Measurements from ENCODE around the gene DAGLB. TPM values are rescaled to one million over a fixed set of nuclear protein-coding genes. Genes with fewer than 3 reads are reported as not detected.

DAGLB gene
- total and polyA plus RNA-seq, 7 experiments from 2014 or later = 10.5 to 44.3 (median 37.7) TPM

DNA sequence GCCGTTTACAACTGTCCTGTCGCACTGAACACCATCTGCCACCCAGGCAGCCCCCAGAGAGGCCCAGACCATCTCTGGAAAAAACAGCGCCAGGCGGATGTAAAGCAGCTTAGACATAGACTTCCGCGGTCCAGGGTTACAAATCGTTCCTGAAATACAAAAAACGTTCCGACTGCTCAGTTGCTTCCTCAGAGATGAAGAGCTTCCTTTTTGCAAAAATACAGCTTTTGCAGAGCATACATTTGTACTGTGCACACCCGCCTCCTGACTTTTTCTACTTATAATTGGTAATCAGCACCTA is 11.4 kb downstream of the DAGLB start:
- H3K27me3 Mint-ChIP-seq = no peaks in the 10 kb centered on the region
- peak overlapping the region; percentile 34 for H3K4me3 ChIP-seq (ENCODE audit: low read length)
- H3K4me1 Mint-ChIP-seq = peaks cover 30 to 58% (median 56%) of the 10 kb centered on the region in 7 donors
- H3K9me3 Mint-ChIP-seq = no peaks in the 10 kb centered on the region
- H3K27ac ChIP-seq (ENCODE audit: low read depth, low read length) = peak overlapping the region; percentile 70
- CTCF ChIA-PET = interaction anchor here (0.6 to 2.6 kb wide), 2 partner anchors 11 to 941 kb away, joined by 3 to 12 read pairs; partner anchors contain the start of gene DAGLB
- DNase-seq = peak in 8 of 9 donors; percentile 21 to 63 (median 35)
- no peaks in the 10 kb centered on the region for H3K27me3 ChIP-seq (ENCODE audit: control insufficient read depth in 2 of 2, insufficient read depth in 2 of 2, low read length in 2 of 2)
- POLR2A ChIA-PET = interaction anchor here (0.6 to 4.1 kb wide), 4 partner anchors 8 to 43 kb away, joined by 3 to 46 read pairs (median 4); partner anchors contain the start of gene DAGLB
- peak overlapping the region; percentile 75 to 90 (median 84) for H3K4me3 Mint-ChIP-seq
- peak; percentile 34 for ATAC-seq
- peaks cover 6 to 27% of the 10 kb centered on the region in 2 donors for H3K4me1 ChIP-seq (ENCODE audit: control insufficient read depth in 2 of 2, insufficient read depth in 2 of 2, low read length in 2 of 2)
- H3K27ac Mint-ChIP-seq = peak overlapping the region; percentile 81 to 97 (median 91)
- peaks cover 0 to 25% (median 3%) of the 10 kb centered on the region in 3 experiments for H3K36me3 ChIP-seq (ENCODE audit: control insufficient read depth in 2 of 3, insufficient read depth in 3 of 3, low read length in 3 of 3)
- intact Hi-C loops (cut with micrococcal nuclease) = loop anchor here (5.0 to 10.0 kb wide), 2 partner anchors 164 to 582 kb away; partner anchors contain the start of gene CYTH3 (in 1 of the 2)
- H3K9me3 ChIP-seq (ENCODE audit: control insufficient read depth in 2 of 3, low read length in 3 of 3) = no peaks in the 10 kb centered on the region
- peaks cover 0 to 18% (median 12%) of the 10 kb centered on the region in 5 donors for H3K36me3 Mint-ChIP-seq

DNA sequence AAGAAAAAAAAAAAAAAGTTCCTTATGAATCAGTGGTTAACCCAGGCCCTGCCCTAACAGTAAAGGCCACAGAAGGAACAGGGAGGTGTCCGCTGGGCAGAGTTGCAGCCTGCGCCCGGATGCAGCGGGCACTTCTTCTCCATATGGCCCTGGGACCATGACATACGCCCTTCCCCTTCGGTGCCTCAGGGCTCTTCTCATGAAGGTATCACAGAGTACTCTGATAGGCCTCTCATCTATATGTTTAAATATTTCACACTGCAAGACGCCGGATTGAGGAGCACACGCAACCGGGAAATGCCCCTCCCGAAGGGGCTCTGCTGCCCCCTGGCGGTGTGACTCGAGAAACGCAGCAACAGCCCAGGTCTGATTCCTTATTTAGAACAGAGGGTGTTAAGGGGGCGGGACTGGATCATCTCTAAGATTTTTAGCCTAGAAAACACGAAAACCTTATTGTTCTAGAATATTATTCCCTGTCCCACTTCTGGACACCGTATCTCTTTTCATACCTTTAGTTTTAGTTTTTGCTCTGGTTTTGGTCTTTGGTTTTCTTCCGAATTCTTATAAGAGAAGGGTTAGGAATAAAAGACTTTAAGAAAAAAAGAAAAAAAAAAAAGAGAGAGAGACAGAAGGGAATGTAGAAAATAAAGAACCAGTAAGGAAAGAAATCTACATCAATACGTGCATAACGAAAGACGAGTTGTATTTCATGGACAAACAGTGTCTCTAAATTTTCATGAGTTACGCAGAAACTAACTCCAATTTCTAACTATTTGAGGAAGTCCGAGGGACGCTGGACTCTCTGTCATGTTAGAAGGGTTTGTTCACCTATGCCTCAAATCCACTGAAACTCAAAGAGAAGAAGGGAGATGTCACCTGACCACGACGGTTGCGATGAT is 12.0 kb downstream of the DAGLB start:
- Histone ChIP-seq H3K9me3 (ENCODE audit: control insufficient read depth in 2 of 3, low read length in 3 of 3) (no peaks in the 10 kb centered on the region), H3K27me3 (ENCODE audit: control insufficient read depth in 2 of 2, insufficient read depth in 2 of 2, low read length in 2 of 2) (no peaks in the 10 kb centered on the region), H3K4me3 (ENCODE audit: low read length) (peak overlapping the region; percentile 34), H3K36me3 (ENCODE audit: control insufficient read depth in 2 of 3, insufficient read depth in 3 of 3, low read length in 3 of 3) (peaks cover 0 to 27% (median 3%) of the 10 kb centered on the region in 3 experiments), H3K4me1 (ENCODE audit: control insufficient read depth in 2 of 2, insufficient read depth in 2 of 2, low read length in 2 of 2) (peaks cover 6 to 27% of the 10 kb centered on the region in 2 donors), H3K27ac (ENCODE audit: low read depth, low read length) (peak overlapping the region; percentile 70)
- Mint-ChIP-seq H3K9me3 (no peaks in the 10 kb centered on the region), H3K36me3 (peaks cover 0 to 18% (median 13%) of the 10 kb centered on the region in 5 donors), H3K27ac (peak overlapping the region; percentile 81 to 97 (median 91)), H3K27me3 (no peaks in the 10 kb centered on the region), H3K4me1 (peaks cover 29 to 59% (median 53%) of the 10 kb centered on the region in 7 donors), H3K4me3 (peak overlapping the region; percentile 75 to 90 (median 84))
- intact Hi-C loops (cut with micrococcal nuclease) = loop anchor here (1.0 to 10.0 kb wide), 5 partner anchors 12 to 581 kb away; partner anchors contain the start of genes DAGLB (in 2 of the 2) and CYTH3 (in 1 of the 2)
- POLR2A ChIA-PET = interaction anchor here (0.6 to 4.1 kb wide), 6 partner anchors 9 to 297 kb away, joined by 3 to 46 read pairs (median 4); partner anchors contain the start of gene DAGLB
- DNase-seq (peak; percentile 80 to 95 (median 89)), ATAC-seq (peak; percentile 96)
- CTCF ChIA-PET = interaction anchor here (1.2 to 2.6 kb wide), 2 partner anchors 12 kb away, joined by 3 to 12 read pairs; partner anchors contain the start of gene DAGLB

DNA sequence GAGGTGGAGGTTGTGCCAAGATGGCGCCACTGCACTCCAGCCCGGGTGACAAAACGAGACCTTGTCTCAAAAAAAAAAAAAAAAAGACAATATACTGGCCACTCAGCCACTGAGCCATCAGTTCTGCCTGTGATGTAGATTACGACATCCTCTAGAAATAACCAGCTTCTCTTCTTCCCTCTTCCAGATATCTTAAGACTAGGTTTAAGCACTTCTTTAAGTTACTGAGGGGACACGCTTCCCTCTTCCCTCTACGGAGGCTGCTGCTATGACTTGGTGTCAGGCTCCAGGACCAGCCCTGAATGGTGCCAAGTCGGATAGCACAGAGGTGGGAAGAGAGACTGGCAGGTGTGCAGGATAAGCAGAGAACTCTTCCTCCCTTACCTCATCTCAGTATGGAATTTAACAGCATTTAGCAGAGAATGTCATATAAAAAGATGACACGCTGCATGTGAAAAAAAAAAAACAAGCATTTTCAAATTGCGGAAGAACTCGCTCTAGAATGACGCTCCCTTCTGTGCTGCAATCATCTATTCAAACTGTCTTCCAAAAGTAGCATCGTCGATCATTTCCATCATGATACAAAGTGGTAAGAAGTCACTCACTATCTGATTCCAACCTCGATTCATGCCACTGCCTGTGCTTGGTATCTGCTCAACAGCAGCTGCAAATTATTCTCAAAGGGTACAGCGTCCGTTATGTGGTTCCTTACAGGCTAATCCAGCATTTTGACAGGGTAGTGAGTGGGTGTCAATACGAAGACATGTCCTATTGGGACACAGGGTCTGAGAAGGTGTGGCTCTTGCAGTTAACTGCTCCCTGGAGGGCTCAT is 13.8 kb downstream of the DAGLB start:
- Histone ChIP-seq H3K27ac (ENCODE audit: low read depth, low read length) (no peak overlapping the region), H3K27me3 (ENCODE audit: control insufficient read depth in 2 of 2, insufficient read depth in 2 of 2, low read length in 2 of 2) (no peaks in the 10 kb centered on the region), H3K36me3 (ENCODE audit: control insufficient read depth in 2 of 3, insufficient read depth in 3 of 3, low read length in 3 of 3) (peaks cover 0 to 32% (median 3%) of the 10 kb centered on the region in 3 experiments), H3K4me3 (ENCODE audit: low read length) (no peak overlapping the region), H3K9me3 (ENCODE audit: control insufficient read depth in 2 of 3, low read length in 3 of 3) (no peaks in the 10 kb centered on the region), H3K4me1 (ENCODE audit: control insufficient read depth in 2 of 2, insufficient read depth in 2 of 2, low read length in 2 of 2) (peaks cover 6 to 21% of the 10 kb centered on the region in 2 donors)
- ChIA-PET CTCF (interaction anchor here (0.6 to 0.7 kb wide), 2 partner anchors 75 to 83 kb away, joined by 5 to 6 read pairs; no protein-coding TSS in a partner anchor), POLR2A (no interaction called here)
- no peaks in the 10 kb centered on the region for H3K27me3 Mint-ChIP-seq
- no peak overlapping the region for H3K4me3 Mint-ChIP-seq
- ATAC-seq (no peak), DNase-seq (no peak)
- peak overlapping the region in 2 of 9 donors; percentile 22 to 76 for H3K27ac Mint-ChIP-seq
- H3K4me1 Mint-ChIP-seq = peaks cover 17 to 47% (median 37%) of the 10 kb centered on the region in 7 donors
- H3K9me3 Mint-ChIP-seq = no peaks in the 10 kb centered on the region
- peaks cover 4 to 18% (median 12%) of the 10 kb centered on the region in 5 donors for H3K36me3 Mint-ChIP-seq
- intact Hi-C loops (cut with micrococcal nuclease) = loop anchor here in 1 of 2 donors (10.0 kb wide), 1 partner anchor 579 kb away; no protein-coding TSS in a partner anchor

DNA sequence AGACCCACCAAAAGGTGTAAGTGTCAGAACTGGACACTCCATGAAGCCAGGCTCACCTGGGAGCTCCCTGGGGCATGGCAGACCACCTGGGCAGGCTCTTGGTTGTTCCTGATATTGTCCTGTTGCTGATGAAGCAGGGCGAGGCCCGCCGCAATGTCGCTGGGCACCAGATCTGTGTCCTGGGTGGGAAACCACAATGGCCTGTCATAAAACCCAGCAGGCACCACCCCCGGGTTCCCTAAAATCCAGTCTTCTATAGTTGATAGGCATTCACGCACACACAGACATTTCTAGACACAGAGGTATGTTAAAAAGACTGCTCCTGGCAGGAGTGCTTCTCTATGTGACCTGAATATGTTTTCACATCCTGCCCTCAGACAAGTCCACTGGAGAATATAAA is 15.0 kb downstream of the DAGLB start:
- Mint-ChIP-seq H3K4me3 (no peak overlapping the region), H3K27ac (no peak overlapping the region), H3K4me1 (peaks cover 16 to 35% (median 26%) of the 10 kb centered on the region in 7 donors), H3K36me3 (peaks cover 4 to 18% (median 10%) of the 10 kb centered on the region in 5 donors), H3K9me3 (no peaks in the 10 kb centered on the region), H3K27me3 (no peaks in the 10 kb centered on the region)
- ATAC-seq = no peak
- ChIA-PET POLR2A (no interaction called here), CTCF (no interaction called here)
- intact Hi-C loops (cut with micrococcal nuclease) = loop anchor here in 1 of 2 donors (10.0 kb wide), 1 partner anchor 578 kb away; no protein-coding TSS in a partner anchor
- Histone ChIP-seq H3K36me3 (ENCODE audit: control insufficient read depth in 2 of 3, insufficient read depth in 3 of 3, low read length in 3 of 3) (peaks cover 0 to 42% (median 3%) of the 10 kb centered on the region in 3 experiments), H3K4me3 (ENCODE audit: low read length) (no peak overlapping the region), H3K4me1 (ENCODE audit: control insufficient read depth in 2 of 2, insufficient read depth in 2 of 2, low read length in 2 of 2) (peaks cover 6 to 13% of the 10 kb centered on the region in 2 donors), H3K27ac (ENCODE audit: low read depth, low read length) (no peak overlapping the region), H3K27me3 (ENCODE audit: control insufficient read depth in 2 of 2, insufficient read depth in 2 of 2, low read length in 2 of 2) (no peaks in the 10 kb centered on the region), H3K9me3 (ENCODE audit: control insufficient read depth in 2 of 3, low read length in 3 of 3) (no peaks in the 10 kb centered on the region)
- no peak for DNase-seq

DNA sequence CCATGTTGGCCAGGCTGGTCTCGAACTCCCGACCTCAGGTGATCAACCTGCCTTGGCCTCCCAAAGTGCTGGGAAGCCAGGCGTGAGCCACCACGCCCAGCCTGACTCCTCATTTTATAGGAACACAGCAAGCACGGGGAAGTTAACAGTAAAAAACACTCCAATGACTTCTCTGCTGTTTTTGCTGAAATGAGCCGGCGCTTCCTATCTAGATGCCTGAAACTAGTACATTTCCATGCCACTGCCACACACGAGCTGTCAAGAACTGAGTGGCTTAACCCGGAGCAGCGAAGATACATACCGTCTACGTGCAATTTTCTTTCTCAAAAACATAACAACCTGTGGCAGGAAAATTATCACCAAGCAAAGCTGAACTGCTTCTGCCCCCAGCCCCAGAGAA is 16.8 kb downstream of the DAGLB start:
- ATAC-seq = no peak
- Histone ChIP-seq H3K27me3 (ENCODE audit: control insufficient read depth in 2 of 2, insufficient read depth in 2 of 2, low read length in 2 of 2) (no peaks in the 10 kb centered on the region), H3K4me3 (ENCODE audit: low read length) (no peak overlapping the region), H3K4me1 (ENCODE audit: control insufficient read depth in 2 of 2, insufficient read depth in 2 of 2, low read length in 2 of 2) (peaks cover 3 to 6% of the 10 kb centered on the region in 2 donors), H3K27ac (ENCODE audit: low read depth, low read length) (no peak overlapping the region), H3K9me3 (ENCODE audit: control insufficient read depth in 2 of 3, low read length in 3 of 3) (no peaks in the 10 kb centered on the region), H3K36me3 (ENCODE audit: control insufficient read depth in 2 of 3, insufficient read depth in 3 of 3, low read length in 3 of 3) (peaks cover 0 to 58% (median 6%) of the 10 kb centered on the region in 3 experiments)
- no peaks in the 10 kb centered on the region for H3K27me3 Mint-ChIP-seq
- ChIA-PET CTCF (no interaction called here), POLR2A (no interaction called here)
- H3K36me3 Mint-ChIP-seq = peaks cover 4 to 23% (median 10%) of the 10 kb centered on the region in 5 donors
- peak overlapping the region in 2 of 9 donors; percentile 60 to 65 for H3K27ac Mint-ChIP-seq
- no peak for DNase-seq
- intact Hi-C loops (cut with micrococcal nuclease) = loop anchor here in 1 of 2 donors (10.0 kb wide), 1 partner anchor 576 kb away; no protein-coding TSS in a partner anchor
- no peak overlapping the region for H3K4me3 Mint-ChIP-seq
- no peaks in the 10 kb centered on the region for H3K9me3 Mint-ChIP-seq
- H3K4me1 Mint-ChIP-seq = peaks cover 7 to 20% (median 10%) of the 10 kb centered on the region in 7 donors
